Stimulated activated CD4-positive, alpha-beta T cell treated with anti-CD3 and anti-CD28 coated beads, Interleukin-4, amount 100 ng/mL, for 48 hours (primary cell): ENCODE results near the gene DNAJC5.

ENCODE experiments used
- DNase-seq, 2 donors: peaks; one replicate each; pipeline ENCODE4 v3.0.0-alpha.2; 2020; ENCODE audit warnings: low read depth in 2 of 2

DNAJC5 gene

GRCh38 chr20:63979557-63980316, 84.8 kb downstream of the DNAJC5 start, which contains the start of gene SAMD10:
SAMD10 (minus strand) TSS chr20:63979642; CDS start chr20:63979467, 175 bp downstream.
- DNase-seq = peak; percentile 79 to 81

DNA sequence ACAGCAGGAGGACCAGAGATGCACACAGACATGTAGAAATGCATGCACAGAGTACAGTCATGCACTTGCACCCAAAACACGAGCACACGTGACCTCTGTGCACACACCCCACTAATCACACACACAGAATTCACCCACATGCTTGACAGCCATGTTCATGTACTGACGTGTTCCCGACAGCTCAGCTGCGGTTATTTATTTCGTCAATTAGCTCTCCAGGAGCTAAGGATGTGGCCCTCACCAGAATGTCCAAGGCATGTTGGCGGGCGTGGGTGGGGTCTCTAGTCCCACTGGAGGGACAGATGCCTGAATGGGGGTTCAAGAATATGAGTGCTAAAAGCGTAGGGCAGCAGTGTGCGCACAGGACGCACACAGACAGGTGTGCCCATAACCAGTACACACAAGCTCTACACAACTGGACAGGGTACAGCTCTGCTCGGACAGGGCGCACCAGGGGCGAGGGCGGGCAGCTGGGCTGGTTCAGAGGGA, 85.4 kb downstream of the DNAJC5 start:
- no peak for DNase-seq

DNA sequence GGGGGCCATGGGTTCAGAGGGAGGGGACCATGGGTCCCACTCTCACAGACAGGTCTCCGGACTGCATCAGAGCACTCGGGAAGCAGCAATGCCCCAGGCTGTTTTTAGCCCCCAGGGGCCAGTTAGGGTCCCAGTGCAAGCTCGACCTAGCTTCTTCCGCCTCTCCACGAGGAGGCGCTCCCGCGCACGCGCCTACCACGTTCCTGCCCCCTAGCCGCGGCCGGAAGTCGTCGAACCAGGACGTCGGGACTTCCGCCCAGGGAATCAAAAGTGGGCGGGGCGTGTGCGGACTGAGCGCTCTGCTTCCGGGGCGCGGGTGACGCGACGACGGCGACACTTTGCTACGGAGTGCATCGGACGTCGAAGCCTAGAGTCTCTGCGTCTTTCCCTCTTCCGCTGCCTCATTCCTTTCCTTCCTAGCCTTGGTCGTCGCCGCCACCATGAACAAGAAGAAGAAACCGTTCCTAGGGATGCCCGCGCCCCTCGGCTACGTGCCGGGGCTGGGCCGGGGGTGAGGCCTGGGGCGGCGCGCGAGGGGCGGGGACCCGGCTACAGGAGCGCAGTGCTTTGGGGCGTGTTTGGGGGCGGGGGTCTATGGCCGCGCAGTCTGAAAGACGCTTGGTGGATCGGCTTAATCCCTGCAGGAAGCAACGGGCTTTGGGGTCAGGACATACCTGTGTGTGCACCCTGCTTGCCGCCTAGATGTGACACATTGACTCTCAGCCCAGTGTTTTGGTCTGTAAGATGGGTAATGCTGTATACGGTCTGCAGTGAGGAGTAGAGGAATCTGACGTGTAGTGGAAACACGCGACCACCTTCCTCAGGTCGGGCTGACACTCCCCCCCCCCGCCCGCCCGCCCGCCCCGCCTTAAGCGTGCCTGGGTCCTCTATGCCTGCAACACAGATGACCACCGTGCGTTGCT, 86.1 kb downstream of the DNAJC5 start, which contains the start of gene PRPF6:
Gene PRPF6 (plus strand): TSS at position 327 of the 923 bp plus-strand sequence. CDS start 114 bp downstream, at position 441.
- DNase-seq = peak; percentile 92 to 95

DNA sequence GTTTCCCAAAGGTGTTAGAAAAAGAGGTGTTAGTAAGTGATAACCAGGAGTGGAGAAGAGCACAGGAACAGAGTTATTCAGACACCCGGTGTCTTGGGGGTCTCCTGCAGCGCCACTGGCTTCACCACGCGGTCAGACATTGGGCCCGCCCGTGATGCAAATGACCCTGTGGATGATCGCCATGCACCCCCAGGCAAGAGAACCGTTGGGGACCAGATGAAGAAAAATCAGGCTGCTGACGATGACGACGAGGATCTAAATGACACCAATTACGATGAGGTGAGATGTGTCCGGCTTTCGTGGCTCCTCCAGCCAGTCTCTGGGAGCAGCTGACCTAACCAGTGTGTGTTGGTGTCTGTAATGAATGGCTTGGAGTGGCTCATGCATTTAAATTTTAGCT, 88.0 kb downstream of the DNAJC5 start:
- no peak for DNase-seq
